HG03575 (cell line): ENCODE results near the gene POLRMT.
"Not testable (repeated sequence)": the region's sequence is repeated elsewhere in the genome, so short reads cannot be mapped to it uniquely, and the experiment has no call there.

ENCODE experiments used
- ATAC-seq: cut with Tn5 transposase; IDR thresholded peaks from one replicate; pipeline ENCODE4 v1.9.1; 2021; ENCODE audit not compliant: unreplicated experiment, insufficient number of reproducible peaks, low FRiP score; ENCODE audit errors: extremely low read depth

The POLRMT gene

DNA sequence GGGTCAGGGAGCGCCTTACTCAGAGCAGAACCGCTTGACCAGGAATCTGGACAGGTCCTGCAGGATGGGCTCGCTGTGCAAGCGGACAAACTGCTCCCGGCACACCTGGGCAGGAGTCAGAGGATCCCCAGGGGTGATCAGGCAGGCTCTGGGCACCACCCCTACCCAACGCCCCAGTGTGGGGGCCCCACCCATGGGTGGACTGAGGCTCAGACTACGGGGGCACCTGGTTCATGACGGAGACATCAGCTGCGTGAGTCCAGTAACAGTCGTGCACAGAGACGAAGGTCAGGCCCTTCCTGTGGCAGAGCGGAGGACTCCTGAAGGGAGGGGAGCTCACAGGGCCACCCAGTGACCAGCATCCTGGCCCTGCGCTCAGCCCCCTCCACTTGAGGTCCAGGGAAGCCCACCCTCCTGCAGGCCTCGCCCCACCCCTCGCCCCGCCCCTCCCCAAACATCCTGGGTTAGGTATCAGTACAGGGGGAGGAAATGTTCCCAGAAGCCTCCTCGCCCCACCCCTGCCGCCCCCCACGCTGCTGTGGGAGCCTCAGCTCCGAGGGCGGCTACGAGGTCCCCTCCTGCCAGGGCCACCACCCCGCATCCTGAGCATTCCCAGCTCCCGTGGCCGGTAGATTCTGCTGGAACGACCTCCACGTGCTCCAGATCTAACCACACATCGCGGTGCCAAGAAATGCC, 15.6 kb downstream of the POLRMT start:
- ATAC-seq = no peak

DNA sequence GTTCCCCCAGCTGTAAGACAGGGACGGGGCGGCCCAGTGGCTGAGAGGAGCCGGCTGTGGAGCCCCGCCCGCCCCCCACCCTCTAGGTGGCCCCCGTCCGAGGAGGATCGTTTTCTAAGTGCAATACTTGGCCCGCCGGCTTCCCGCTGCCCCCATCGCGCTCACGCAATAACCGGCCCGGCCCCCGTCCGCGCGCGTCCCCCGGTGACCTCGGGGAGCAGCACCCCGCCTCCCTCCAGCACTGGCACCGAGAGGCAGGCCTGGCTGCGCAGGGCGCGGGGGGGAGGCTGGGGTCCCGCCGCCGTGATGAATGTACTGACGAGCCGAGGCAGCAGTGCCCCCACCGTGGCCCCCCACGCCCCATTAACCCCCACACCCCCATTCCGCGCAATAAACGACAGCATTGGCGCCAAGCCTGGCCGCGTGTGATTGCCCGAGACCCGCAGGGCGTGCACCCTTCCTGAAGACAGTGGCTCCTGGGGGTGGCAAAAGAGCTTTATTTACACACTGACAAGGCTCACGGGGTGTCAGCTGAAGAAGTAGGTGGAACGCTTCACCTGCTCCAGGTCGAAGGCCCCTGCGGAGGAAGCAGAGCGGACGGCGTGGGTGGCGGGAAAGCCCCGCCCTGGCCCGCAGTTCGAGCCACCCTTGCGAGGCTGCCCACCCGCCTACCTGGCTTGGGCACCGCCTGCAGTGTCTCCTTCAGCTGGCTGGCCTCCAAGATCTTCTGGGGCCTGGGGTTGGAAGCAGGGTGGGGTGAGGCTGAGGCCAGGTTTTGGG, 16.4 kb downstream of the POLRMT start:
- no peak for ATAC-seq

- ATAC-seq = no peak
Measured at GRCh38 chr19:616062-616700, 17.2 kb downstream of the POLRMT start.

DNA sequence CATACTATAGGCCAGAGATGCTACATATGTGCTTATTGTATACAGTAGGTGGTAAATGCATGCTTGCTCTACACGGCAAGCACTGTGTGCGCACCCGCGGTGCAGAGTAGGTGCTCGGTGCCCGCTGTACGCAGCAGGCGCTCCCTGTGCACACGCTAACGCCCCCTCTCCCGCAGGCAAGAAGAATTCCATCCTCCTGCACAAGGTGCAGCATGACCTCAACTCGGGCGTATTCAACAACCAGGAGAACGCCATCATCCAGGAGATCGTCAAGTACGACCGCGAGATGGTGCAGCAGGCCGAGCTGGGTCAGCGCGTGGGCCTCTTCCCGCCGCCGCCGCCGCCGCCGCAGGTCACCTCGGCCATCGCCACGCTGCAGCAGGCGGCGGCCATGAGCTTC, 17.7 kb downstream of the POLRMT start:
- no peak for ATAC-seq

DNA sequence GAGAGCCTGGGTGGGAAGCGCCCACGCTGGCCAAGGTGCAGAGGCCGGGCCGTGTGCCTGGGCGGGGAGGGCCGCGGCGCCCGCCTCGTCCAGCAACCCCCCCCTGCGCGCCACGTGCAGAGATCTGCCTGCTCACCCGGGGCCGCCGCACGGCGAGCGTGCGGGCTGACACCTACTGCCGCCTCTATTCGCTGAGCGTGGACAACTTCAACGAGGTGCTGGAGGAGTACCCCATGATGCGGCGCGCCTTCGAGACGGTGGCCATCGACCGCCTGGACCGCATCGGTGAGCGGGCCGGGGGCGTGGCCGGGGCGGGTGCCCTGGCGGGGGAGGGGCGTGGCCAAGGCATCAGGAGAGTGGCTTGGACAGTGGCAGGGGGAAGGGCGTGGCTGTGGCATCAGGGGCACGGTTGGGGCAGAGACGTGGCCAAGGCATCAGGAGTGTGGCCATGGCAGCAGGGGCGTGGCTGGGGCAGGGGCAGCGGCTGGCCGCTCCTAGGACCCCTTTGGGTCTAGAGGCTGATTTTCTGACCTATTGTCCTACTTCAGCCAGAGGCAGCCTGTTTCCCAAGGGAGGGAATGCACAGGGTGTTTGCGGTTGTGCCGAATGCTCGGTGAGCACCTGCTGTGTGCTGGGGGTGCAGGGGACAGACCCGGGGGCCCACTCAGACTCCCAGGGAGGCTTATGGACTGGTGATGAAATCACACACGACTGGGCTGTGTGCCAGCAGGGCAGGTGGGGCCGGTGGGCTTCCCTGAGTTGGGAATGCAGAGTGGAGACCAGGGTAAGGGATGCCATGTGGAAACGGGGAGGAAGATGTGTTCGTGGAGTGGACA, 19.4 kb downstream of the POLRMT start:
- ATAC-seq = no peak

GRCh38 chr19:612941-613340, 20.4 kb downstream of the POLRMT start:
- no peak for ATAC-seq

- ATAC-seq = no peak
Measured at GRCh38 chr19:611481-611868, 21.9 kb downstream of the POLRMT start.

DNA sequence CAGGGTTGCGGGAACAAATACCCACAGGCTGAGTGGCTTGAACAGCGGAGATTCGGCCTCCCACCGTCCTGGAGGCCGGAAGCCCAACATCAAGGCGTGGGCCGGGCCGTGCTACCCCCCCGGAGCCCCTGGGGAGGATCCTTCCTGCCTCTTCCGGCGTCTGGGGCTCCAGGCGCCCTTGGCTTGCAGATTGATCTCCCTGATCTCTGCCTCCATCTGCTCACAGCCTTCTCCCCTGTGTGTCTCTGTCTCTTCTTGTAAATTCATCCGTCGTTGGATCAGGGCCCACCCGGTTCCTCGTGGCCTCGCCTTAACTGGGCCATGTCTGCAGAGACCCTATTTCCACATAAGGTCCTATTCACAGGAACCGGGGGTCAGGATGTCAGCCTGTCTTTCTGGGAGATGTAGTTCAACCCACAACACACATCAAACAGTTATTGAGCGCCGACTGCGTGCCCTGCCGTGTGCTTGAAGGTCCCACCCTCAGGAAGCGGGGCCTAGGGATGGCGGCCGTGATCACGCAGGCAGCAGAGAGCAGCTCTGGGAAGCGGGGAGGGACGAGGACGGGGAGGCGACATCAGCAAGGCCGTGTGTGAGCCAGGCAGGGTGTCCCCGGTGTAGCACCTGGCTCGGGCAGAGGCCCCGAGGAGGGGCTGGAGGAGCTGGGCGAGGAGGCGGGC, 22.4 kb downstream of the POLRMT start:
- no peak for ATAC-seq

- no peak for ATAC-seq
Measured at GRCh38 chr19:610071-610800, 23.1 kb downstream of the POLRMT start.

- ATAC-seq = no peak
Measured at GRCh38 chr19:609004-609346, 24.4 kb downstream of the POLRMT start.

DNA sequence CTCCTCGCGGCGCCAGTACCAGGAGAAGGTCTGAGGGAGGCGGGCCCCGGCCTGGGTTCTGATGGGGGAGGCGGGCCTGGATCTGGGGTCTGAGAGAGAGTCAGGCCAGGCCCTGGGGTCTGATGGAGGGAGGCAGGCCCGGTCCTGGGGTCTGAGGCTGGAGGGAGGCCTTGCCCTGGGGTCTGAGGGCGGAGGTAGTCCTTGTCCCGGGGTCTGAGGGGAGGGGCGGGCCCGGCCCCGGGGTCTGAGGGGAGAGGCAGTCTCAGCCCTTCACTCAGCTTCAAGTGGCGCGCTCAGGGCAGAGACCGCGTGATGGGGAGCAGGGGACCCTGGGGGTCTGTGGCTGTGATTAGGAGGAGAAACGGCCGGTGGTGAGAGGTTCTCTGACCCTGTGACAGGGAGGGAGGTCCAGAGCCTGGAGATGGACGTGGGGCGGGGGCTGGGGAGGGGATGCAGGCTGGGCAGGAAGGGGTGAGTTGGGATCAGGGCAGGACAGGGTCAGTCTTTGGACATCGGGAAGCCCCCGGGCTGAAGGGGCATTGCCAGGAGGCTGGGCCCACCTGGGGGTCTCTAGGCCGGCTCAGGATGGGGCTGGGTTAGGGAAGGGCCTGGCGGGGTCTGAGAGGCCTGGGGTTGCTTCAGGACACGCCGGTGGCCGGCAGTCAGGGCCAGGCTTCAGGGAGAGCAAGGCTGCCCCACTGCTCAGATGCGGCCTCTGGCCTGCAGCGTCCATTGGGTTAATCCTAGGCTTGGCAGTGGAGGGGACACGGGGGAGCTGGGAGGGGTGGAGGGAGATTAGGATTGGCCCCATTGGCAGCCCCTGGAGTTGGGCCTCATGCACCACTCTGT, 25.0 kb downstream of the POLRMT start:
- no peak for ATAC-seq

- no peak for ATAC-seq
Measured at GRCh38 chr19:607301-608154, 25.8 kb downstream of the POLRMT start.

DNA sequence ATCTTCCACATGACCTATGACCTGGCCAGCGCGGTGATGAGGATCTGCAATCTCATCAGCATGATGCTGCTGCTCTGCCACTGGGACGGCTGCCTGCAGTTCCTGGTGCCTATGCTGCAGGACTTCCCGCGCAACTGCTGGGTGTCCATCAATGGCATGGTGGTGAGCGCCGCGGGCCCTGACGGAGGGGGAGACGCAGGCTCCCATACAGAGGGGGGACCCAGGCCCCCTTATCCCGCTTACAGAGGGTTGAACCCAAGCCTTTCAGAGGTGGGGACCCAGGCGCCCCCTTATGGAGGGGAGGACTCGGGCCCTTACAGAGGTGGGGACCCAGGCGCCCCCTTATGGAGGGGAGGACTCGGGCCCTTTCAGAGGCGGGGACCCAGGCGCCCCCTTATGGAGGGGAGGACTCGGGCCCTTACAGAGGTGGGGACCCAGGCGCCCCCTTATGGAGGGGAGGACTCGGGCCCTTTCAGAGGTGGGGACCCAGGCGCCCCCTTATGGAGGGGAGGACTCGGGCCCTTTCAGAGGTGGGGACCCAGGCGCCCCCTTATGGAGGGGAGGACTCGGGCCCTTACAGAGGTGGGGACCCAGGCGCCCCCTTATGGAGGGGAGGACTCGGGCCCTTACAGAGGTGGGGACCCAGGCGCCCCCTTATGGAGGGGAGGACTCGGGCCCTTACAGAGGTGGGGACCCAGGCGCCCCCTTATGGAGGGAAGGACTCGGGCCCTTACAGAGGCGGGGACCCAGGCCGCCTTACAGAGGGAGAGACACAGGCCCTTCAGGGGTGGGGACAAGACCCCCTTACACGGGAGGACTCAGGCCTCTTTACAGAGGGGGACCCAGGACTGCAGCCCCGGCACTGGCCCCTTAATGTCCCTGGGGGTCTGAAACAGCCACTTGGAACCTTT, 28.0 kb downstream of the POLRMT start:
- ATAC-seq = not testable (repeated sequence)

GRCh38 chr19:604355-604754, 29.0 kb downstream of the POLRMT start:
- ATAC-seq = no peak

DNA sequence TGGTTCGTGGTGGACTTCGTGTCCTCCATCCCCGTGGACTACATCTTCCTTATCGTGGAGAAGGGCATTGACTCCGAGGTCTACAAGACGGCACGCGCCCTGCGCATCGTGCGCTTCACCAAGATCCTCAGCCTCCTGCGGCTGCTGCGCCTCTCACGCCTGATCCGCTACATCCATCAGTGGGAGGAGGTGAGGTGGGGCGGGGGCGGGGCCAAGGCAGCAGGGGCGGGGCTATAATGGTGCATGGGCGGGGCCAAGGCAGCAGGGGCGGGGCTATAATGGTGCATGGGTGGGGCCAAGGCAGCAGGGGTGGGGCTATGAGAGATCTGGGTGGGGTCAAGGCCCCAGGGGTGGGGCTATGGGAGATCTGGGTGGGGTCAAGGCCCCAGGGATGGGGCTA, 29.6 kb downstream of the POLRMT start:
- not testable (repeated sequence) for ATAC-seq

DNA sequence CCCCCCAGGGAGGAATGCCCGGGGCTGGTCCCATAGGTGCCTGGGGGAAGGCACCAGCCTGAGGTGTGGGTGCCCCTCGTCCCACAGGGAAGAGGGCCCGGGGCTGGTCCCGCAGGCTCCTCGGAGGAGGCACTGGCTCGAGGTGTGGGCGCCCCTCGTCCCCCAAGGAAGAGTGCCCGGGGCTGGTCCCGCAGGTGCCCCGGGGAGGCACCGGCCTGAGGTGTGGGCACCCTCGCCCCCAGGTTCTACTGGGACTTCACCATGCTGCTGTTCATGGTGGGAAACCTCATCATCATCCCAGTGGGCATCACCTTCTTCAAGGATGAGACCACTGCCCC, 30.1 kb downstream of the POLRMT start:
- ATAC-seq = not testable (repeated sequence)
